ENCODE measurements around the gene SNX7. TPM values are rescaled to one million over a fixed set of nuclear protein-coding genes. Genes with fewer than 3 reads are reported as not detected.

Gene SNX7
- total RNA-seq, 1 donor from 2014 or later, result 6.2 TPM

DNA sequence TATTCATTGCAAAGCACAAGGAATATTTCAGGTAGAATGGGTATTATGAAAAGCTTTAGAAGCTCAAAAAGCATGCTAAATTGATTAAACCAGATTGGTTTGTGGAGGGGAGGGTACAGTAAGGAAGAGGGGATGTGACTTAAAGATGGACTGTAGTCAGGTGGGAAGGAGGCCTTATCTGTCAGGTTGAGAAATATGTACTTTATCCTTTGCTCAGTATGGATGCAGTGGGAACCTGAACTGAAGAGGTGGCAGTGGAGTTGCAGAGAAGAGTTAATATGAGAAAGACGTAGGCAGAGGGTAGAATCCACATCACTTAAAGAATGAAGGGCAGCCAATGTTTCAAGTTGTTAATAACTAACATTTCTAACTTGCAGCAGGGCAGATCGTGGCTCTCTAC lies 44.1 kb downstream of the SNX7 start:
- TF ChIP-seq CTCF (IDR thresholded peaks at IDR 0.05), result no peak
- DNase-seq (ENCODE audit: low spot score in 2 of 2), result no peak
- Histone ChIP-seq H3K4me1 (no peaks in the 10 kb centered on the region), H3K36me3 (peaks cover 7 to 14% of the 10 kb centered on the region in 2 donors), H3K27ac (no peak overlapping the region), H3K27me3 (no peaks in the 10 kb centered on the region), H3K9me3 (no peaks in the 10 kb centered on the region), H3K4me3 (no peak overlapping the region)
- intact Hi-C loops (cut with DNase I), result no loop called here

- no peak overlapping the region for H3K27ac ChIP-seq
- no peak for TF ChIP-seq CTCF (IDR thresholded peaks at IDR 0.05)
- no peaks in the 10 kb centered on the region for H3K9me3 ChIP-seq
- no peaks in the 10 kb centered on the region for H3K4me1 ChIP-seq
- no peak for DNase-seq (ENCODE audit: low spot score in 2 of 2)
- peaks cover 7 to 17% of the 10 kb centered on the region in 2 donors for H3K36me3 ChIP-seq
- H3K4me3 ChIP-seq, result no peak overlapping the region
- intact Hi-C loops (cut with DNase I), result no loop called here
- H3K27me3 ChIP-seq, result no peaks in the 10 kb centered on the region
Measured at GRCh38 chr1:98706173-98706843, 44.8 kb downstream of the SNX7 start.

DNA sequence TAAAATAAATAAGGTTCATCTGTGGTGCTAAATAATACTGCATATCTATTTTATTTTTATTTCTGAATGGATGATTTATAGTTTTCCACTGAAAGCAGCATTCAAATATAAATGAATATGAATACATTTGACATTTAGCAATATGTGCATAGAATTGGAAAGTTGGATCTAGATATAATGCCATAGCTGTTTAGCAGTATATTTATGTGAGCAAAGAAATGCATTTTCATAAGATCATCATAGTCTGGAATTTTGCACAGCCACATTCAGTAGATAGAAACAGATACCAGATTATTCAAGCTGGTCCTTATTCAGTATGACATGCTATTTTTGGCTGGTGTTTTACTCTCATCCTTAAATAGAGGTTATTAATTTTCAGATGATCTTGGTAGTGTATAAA lies 46.0 kb downstream of the SNX7 start:
- no peaks in the 10 kb centered on the region for H3K4me1 ChIP-seq
- no peak for TF ChIP-seq CTCF (IDR thresholded peaks at IDR 0.05)
- intact Hi-C loops (cut with DNase I), result no loop called here

GRCh38 chr1:98709906-98710305 lies 48.4 kb downstream of the SNX7 start:
- no peak for TF ChIP-seq CTCF (IDR thresholded peaks at IDR 0.05)
- Histone ChIP-seq H3K4me3 (no peak overlapping the region), H3K9me3 (peaks cover 0 to 6% of the 10 kb centered on the region in 2 donors), H3K27me3 (no peaks in the 10 kb centered on the region), H3K4me1 (no peaks in the 10 kb centered on the region), H3K36me3 (peaks cover 7 to 24% of the 10 kb centered on the region in 2 donors), H3K27ac (no peak overlapping the region)
- intact Hi-C loops (cut with DNase I), result no loop called here
- DNase-seq (ENCODE audit: low spot score in 2 of 2), result no peak

More for the DNA sequence above, 46.0 kb downstream of the SNX7 start:
- H3K9me3 ChIP-seq, result peaks cover 0 to 6% of the 10 kb centered on the region in 2 donors
- no peaks in the 10 kb centered on the region for H3K27me3 ChIP-seq
- H3K4me3 ChIP-seq, result no peak overlapping the region
- DNase-seq (ENCODE audit: low spot score in 2 of 2), result no peak
- peaks cover 7 to 24% of the 10 kb centered on the region in 2 donors for H3K36me3 ChIP-seq
- no peak overlapping the region for H3K27ac ChIP-seq

DNA sequence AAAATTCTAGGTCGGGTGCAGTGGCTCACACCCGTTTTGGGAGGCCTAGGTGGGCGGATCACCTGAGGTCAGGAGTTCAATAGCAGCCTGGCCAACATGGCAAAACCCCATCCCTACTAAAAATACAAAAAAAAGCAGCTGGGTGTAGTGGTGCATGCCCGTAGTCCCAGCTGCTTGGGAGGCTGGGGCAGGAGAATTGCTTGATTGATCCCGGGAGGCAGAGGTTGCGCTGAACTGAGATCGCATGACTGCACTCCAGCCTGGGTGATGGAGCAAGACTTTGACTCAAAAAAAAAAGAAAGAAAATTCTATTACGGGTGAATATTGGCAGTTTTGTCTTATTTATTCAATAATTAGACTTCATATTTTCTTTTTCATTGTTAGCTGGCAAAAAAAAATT lies 62.1 kb downstream of the SNX7 start:
- H3K27ac ChIP-seq, result no peak overlapping the region
- no peak for DNase-seq (ENCODE audit: low spot score in 2 of 2)
- no peaks in the 10 kb centered on the region for H3K9me3 ChIP-seq
- H3K4me1 ChIP-seq, result no peaks in the 10 kb centered on the region
- no peak for TF ChIP-seq CTCF (IDR thresholded peaks at IDR 0.05)
- no peaks in the 10 kb centered on the region for H3K27me3 ChIP-seq
- peaks cover 0 to 5% of the 10 kb centered on the region in 2 donors for H3K36me3 ChIP-seq
- H3K4me3 ChIP-seq, result no peak overlapping the region
- intact Hi-C loops (cut with DNase I), result no loop called here

All from ascending aorta (tissue), 2 donors.